ENCODE results near the gene QRICH1. TPM values are rescaled to one million over a fixed set of nuclear protein-coding genes. Genes with fewer than 3 reads are reported as not detected.

The QRICH1 gene
- total and polyA plus RNA-seq, 2 of the 13 experiments (the other 11 are each of a cell fraction or from before 2014, with no cell fraction given): 52.6 to 102 TPM

DNA sequence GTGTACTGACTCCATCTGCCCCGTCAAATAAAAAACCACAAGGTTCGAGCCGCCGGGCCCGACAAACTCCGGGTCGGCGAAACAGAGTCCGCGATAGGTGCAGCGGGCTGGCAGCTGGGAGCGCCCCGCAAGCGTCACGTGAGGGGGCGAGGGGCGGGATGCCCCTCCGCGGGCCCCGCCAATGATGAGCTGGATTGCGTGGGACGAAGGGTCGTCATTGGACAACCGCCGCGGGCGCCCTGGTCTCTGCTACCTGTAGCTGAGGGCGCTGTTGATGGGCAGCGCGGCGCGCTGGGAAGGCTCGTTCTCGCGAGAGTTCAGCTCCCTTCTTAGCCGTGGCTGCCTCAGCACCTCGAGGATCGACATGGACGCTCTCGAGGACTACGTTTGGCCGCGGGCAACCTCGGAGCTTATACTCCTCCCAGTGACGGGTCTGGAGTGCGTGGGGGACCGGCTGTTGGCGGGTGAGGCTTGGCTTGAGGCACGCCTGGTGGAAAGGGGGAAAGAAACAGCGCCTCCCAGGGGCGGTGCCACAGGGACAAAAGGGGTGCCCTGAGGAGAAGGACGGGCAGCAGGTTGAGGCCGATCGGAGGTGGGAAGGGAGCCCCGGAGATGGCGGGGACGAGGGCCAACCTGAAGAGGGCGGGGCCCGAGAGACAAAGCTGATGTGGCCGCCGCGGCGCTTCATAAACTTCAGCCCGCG, 86.7 kb downstream of the QRICH1 start, which contains the start of gene WDR6 (continued):
- TF ChIP-seq MATR3 (CRISPR knock-in tag; IDR thresholded peaks at IDR 0.05): no peak
- TF ChIP-seq HDAC2 (CRISPR knock-in tag; IDR thresholded peaks at IDR 0.05): peak; percentile 45
- TF ChIP-seq GPN1 (CRISPR knock-in tag; IDR thresholded peaks at IDR 0.05; ENCODE audit: borderline replicate concordance): peak; percentile 27; the same call in 1 of the 2 replicates
- TF ChIP-seq TP53 (CRISPR knock-in tag; conservative IDR thresholded peaks at IDR 0.05): 0 out of 2 replicates have a peak, but pooled peaks have one; percentile 31
- TF ChIP-seq SUZ12 (IDR thresholded peaks at IDR 0.05; ENCODE audit: low read depth, low read length): no peak
- TF ChIP-seq FOXC1 (CRISPR knock-in tag; IDR thresholded peaks at IDR 0.05; ENCODE audit: borderline replicate concordance): peak; percentile 92
- no peak; the same call in 1 of the 2 replicates for TF ChIP-seq ZNF720 (CRISPR knock-in tag; IDR thresholded peaks at IDR 0.05)
- peak; percentile 63; the same call in 1 of the 2 replicates for TF ChIP-seq PITX1 (CRISPR knock-in tag; IDR thresholded peaks at IDR 0.05)
- no peak; the same call in 1 of the 2 replicates for TF ChIP-seq ZBTB7B (CRISPR knock-in tag; IDR thresholded peaks at IDR 0.05)
- no peak for TF ChIP-seq TOE1 (CRISPR knock-in tag; IDR thresholded peaks at IDR 0.05)
- TF ChIP-seq POGZ (CRISPR knock-in tag; IDR thresholded peaks at IDR 0.05): peak; percentile 77
- TF ChIP-seq ZNF782 (CRISPR knock-in tag; IDR thresholded peaks at IDR 0.05; ENCODE audit: borderline replicate concordance): no peak
- TF ChIP-seq ZNF83 (CRISPR knock-in tag; IDR thresholded peaks at IDR 0.05; ENCODE audit: borderline replicate concordance): peak; percentile 73; the same call in 1 of the 2 replicates
- no peak for TF ChIP-seq FOXM1 (CRISPR knock-in tag; IDR thresholded peaks at IDR 0.05)
- TF ChIP-seq POLR2G (IDR thresholded peaks at IDR 0.05; ENCODE audit: low read depth, low read length): peak; percentile 97
- TF ChIP-seq, protein P1, sequence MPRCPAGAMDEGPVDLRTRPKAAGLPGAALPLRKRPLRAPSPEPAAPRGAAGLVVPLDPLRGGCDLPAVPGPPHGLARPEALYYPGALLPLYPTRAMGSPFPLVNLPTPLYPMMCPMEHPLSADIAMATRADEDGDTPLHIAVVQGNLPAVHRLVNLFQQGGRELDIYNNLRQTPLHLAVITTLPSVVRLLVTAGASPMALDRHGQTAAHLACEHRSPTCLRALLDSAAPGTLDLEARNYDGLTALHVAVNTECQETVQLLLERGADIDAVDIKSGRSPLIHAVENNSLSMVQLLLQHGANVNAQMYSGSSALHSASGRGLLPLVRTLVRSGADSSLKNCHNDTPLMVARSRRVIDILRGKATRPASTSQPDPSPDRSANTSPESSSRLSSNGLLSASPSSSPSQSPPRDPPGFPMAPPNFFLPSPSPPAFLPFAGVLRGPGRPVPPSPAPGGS (CRISPR knock-in tag; IDR thresholded peaks at IDR 0.05): peak; percentile 84
- TF ChIP-seq JDP2 (CRISPR knock-in tag; IDR thresholded peaks at IDR 0.05; ENCODE audit: borderline replicate concordance): no peak
- TF ChIP-seq ZNF496 (CRISPR knock-in tag; IDR thresholded peaks at IDR 0.05; ENCODE audit: insufficient replicate concordance): no peak
- no peak for TF ChIP-seq HOXA5 (CRISPR knock-in tag; IDR thresholded peaks at IDR 0.05)
- TF ChIP-seq TMF1 (CRISPR knock-in tag; IDR thresholded peaks at IDR 0.05; ENCODE audit: low read depth): peak; percentile 62; the same call in 1 of the 2 replicates
- no peak; the same call in 1 of the 2 replicates for TF ChIP-seq ZBTB39 (CRISPR knock-in tag; IDR thresholded peaks at IDR 0.05)
- peak; percentile 41; the same call in 1 of the 2 replicates for TF ChIP-seq ETV5 (CRISPR knock-in tag; IDR thresholded peaks at IDR 0.05; ENCODE audit: borderline replicate concordance)
- no peak for TF ChIP-seq MIER2 (CRISPR knock-in tag; IDR thresholded peaks at IDR 0.05)
- no peak for TF ChIP-seq TRAFD1 (CRISPR knock-in tag; IDR thresholded peaks at IDR 0.05; ENCODE audit: borderline replicate concordance)
- TF ChIP-seq ZNF317 (CRISPR knock-in tag; IDR thresholded peaks at IDR 0.05): peak; percentile 88

All from HepG2 (cell line).